ENCODE results near the gene SYN1.
A peak's percentile ranks its signal among the peaks of the same experiment; 100 is the strongest.

Gene SYN1

GRCh38 chrX:47649271-47649670, 29.6 kb upstream of the SYN1 start:
- DNase-seq (ENCODE audit: low read depth in 1 of 2, low spot score in 1 of 2) = no peak
- in situ Hi-C loops (cut with HindIII; ENCODE audit: low pct_unique_long_range_greater_than_20kb, low sequenced_read_pairs) = no loop called here
- no peak for TF ChIP-seq JUND (IDR thresholded peaks at IDR 0.05; ENCODE audit: low read depth)

- DNase-seq (ENCODE audit: low read depth in 1 of 2, low spot score in 1 of 2) = peak in 1 of 2 experiments; percentile 49
- TF ChIP-seq JUND (IDR thresholded peaks at IDR 0.05; ENCODE audit: low read depth) = no peak
- in situ Hi-C loops (cut with HindIII; ENCODE audit: low pct_unique_long_range_greater_than_20kb, low sequenced_read_pairs) = no loop called here
These were observed 28.7 kb upstream of the SYN1 start for GRCh38 chrX:47648376-47648775.

- no peak for TF ChIP-seq JUND (IDR thresholded peaks at IDR 0.05; ENCODE audit: low read depth)
- DNase-seq (ENCODE audit: low read depth in 1 of 2, low spot score in 1 of 2) = no peak
- in situ Hi-C loops (cut with HindIII; ENCODE audit: low pct_unique_long_range_greater_than_20kb, low sequenced_read_pairs) = no loop called here
These were observed 27.0 kb upstream of the SYN1 start for GRCh38 chrX:47646636-47647035.

GRCh38 chrX:47645530-47645929, 25.9 kb upstream of the SYN1 start:
- TF ChIP-seq JUND (IDR thresholded peaks at IDR 0.05; ENCODE audit: low read depth) = no peak
- in situ Hi-C loops (cut with HindIII; ENCODE audit: low pct_unique_long_range_greater_than_20kb, low sequenced_read_pairs) = no loop called here
- DNase-seq (ENCODE audit: low read depth in 1 of 2, low spot score in 1 of 2) = no peak

- peak; percentile 33 to 77 for DNase-seq (ENCODE audit: low read depth in 1 of 2, low spot score in 1 of 2)
- in situ Hi-C loops (cut with HindIII; ENCODE audit: low pct_unique_long_range_greater_than_20kb, low sequenced_read_pairs) = no loop called here
- no peak for TF ChIP-seq JUND (IDR thresholded peaks at IDR 0.05; ENCODE audit: low read depth)
These were observed 25.0 kb upstream of the SYN1 start for GRCh38 chrX:47644557-47645091.

- TF ChIP-seq JUND (IDR thresholded peaks at IDR 0.05; ENCODE audit: low read depth) = no peak
- in situ Hi-C loops (cut with HindIII; ENCODE audit: low pct_unique_long_range_greater_than_20kb, low sequenced_read_pairs) = no loop called here
- peak in 1 of 2 experiments; percentile 58 for DNase-seq (ENCODE audit: low read depth in 1 of 2, low spot score in 1 of 2)
These were observed 24.3 kb upstream of the SYN1 start for GRCh38 chrX:47643926-47644325.

GRCh38 chrX:47638816-47639215, 19.2 kb upstream of the SYN1 start:
- in situ Hi-C loops (cut with HindIII; ENCODE audit: low pct_unique_long_range_greater_than_20kb, low sequenced_read_pairs) = no loop called here
- no peak for DNase-seq (ENCODE audit: low read depth in 1 of 2, low spot score in 1 of 2)
- TF ChIP-seq JUND (IDR thresholded peaks at IDR 0.05; ENCODE audit: low read depth) = no peak

GRCh38 chrX:47637546-47638195, 18.0 kb upstream of the SYN1 start:
- TF ChIP-seq JUND (IDR thresholded peaks at IDR 0.05; ENCODE audit: low read depth) = no peak
- DNase-seq (ENCODE audit: low read depth in 1 of 2, low spot score in 1 of 2) = peak in 1 of 2 experiments; percentile 34
- in situ Hi-C loops (cut with HindIII; ENCODE audit: low pct_unique_long_range_greater_than_20kb, low sequenced_read_pairs) = no loop called here

- no peak for DNase-seq (ENCODE audit: low read depth in 1 of 2, low spot score in 1 of 2)
- in situ Hi-C loops (cut with HindIII; ENCODE audit: low pct_unique_long_range_greater_than_20kb, low sequenced_read_pairs) = no loop called here
- no peak for TF ChIP-seq JUND (IDR thresholded peaks at IDR 0.05; ENCODE audit: low read depth)
These were observed 15.4 kb upstream of the SYN1 start for GRCh38 chrX:47634871-47635575.

GRCh38 chrX:47633689-47634590, 14.3 kb upstream of the SYN1 start:
- no peak for DNase-seq (ENCODE audit: low read depth in 1 of 2, low spot score in 1 of 2)
- TF ChIP-seq JUND (IDR thresholded peaks at IDR 0.05; ENCODE audit: low read depth) = no peak
- in situ Hi-C loops (cut with HindIII; ENCODE audit: low pct_unique_long_range_greater_than_20kb, low sequenced_read_pairs) = no loop called here

GRCh38 chrX:47632666-47633065, 13.0 kb upstream of the SYN1 start:
- no peak for TF ChIP-seq JUND (IDR thresholded peaks at IDR 0.05; ENCODE audit: low read depth)
- in situ Hi-C loops (cut with HindIII; ENCODE audit: low pct_unique_long_range_greater_than_20kb, low sequenced_read_pairs) = no loop called here
- no peak for DNase-seq (ENCODE audit: low read depth in 1 of 2, low spot score in 1 of 2)

- in situ Hi-C loops (cut with HindIII; ENCODE audit: low pct_unique_long_range_greater_than_20kb, low sequenced_read_pairs) = no loop called here
- TF ChIP-seq JUND (IDR thresholded peaks at IDR 0.05; ENCODE audit: low read depth) = no peak
- DNase-seq (ENCODE audit: low read depth in 1 of 2, low spot score in 1 of 2) = no peak
These were observed 12.0 kb upstream of the SYN1 start for GRCh38 chrX:47631676-47632075.

Measured in T47D (cell line).